Stimulated activated CD8-positive, alpha-beta memory T cell treated with anti-CD3 and anti-CD28 coated beads, Interleukin-4, amount 100 ng/mL, for 4 hours (primary cell): ENCODE measurements around the gene TMX3.
A peak's percentile ranks its signal among the peaks of the same experiment; 100 is the strongest.

ENCODE experiments used
- DNase-seq, 2 donors: peaks; one replicate each; pipeline ENCODE4 v3.0.0-alpha.2; 2020; ENCODE audit warnings: low read depth in 2 of 2, low spot score in 1 of 2

Gene TMX3, protein sequence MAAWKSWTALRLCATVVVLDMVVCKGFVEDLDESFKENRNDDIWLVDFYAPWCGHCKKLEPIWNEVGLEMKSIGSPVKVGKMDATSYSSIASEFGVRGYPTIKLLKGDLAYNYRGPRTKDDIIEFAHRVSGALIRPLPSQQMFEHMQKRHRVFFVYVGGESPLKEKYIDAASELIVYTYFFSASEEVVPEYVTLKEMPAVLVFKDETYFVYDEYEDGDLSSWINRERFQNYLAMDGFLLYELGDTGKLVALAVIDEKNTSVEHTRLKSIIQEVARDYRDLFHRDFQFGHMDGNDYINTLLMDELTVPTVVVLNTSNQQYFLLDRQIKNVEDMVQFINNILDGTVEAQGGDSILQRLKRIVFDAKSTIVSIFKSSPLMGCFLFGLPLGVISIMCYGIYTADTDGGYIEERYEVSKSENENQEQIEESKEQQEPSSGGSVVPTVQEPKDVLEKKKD

DNA sequence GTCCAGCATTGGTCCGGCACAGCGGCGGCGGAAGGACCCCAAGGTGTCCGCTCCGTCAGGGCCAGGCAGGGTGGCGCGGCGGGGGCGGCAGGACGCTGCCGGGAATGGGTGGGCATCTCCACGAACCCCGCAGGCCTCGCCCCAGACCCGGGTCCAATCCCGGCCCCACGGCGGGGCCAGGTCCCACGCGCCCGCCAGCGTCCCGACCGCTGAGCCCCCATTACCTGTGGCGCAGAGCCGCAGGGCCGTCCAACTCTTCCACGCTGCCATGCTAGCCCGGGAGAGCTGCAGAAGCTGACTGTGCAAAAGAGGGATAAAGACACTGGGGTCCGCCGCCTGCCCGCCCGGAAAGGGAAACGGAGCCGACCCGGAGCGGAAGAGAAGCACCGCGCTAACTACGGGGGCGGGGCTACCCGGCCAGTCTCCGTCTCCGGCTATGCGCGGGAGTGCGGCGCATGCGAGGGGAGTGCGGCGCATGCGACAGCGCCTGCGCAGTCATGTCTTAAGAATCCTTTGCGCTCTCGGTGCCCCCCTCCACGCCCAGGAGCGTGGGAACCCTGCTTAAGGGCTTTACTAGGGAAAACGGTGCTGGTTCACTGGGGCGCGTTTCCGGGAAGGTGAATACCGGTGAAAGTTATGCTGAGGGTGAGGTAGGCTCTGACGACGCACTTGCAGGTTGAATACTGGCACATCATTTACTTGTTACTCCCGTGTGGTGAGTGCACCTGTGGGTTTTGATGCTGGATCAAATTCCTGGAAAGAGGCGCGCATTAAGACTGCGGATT lies at the start of gene TMX3:
Gene TMX3 (minus strand): TSS at position 397 of the 785 bp plus-strand sequence. CDS start 127 bp downstream, at position 270.
- DNase-seq = peak; percentile 75 to 84

GRCh38 chr18:68764016-68764415 lies 49.1 kb upstream of the TMX3 start:
- DNase-seq = no peak

DNA sequence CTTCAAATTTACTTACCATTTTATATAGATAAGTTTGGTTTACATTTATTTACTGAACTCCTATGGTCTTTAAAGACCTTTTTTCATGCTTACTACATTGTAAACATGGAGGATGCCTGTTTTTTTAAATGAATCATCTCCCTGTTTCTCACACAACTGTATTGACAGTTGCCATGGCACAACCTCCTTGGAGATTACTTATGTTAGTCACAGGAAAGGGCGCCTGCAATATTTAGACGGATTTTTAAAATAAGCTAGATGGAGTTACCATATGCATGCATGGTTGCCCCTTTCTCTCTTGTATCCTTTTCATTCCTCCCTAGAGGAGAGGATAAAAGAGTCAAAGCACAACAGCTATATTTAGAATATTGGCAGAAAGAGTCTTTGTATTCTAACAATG lies 48.2 kb upstream of the TMX3 start:
- no peak for DNase-seq

DNA sequence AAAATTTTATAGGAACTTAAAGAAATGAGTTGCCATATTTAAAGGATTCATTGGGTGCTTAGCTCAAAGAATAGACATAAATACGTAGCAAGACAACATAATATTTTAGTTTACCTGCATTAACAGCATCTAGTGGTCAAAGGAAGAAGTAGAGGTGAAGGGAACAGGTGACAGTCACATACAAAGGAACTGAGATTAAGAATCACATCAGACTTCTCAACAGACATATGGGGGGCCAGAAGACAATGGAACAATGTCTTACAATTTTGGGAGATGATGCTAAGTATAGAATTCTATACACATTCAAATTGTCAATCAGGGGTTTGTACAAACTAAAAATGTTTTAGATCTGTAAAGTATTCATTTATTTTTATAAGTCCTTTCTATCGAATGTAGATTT lies 44.4 kb upstream of the TMX3 start:
- DNase-seq = no peak

GRCh38 chr18:68757126-68757525 lies 42.2 kb upstream of the TMX3 start:
- no peak for DNase-seq

DNA sequence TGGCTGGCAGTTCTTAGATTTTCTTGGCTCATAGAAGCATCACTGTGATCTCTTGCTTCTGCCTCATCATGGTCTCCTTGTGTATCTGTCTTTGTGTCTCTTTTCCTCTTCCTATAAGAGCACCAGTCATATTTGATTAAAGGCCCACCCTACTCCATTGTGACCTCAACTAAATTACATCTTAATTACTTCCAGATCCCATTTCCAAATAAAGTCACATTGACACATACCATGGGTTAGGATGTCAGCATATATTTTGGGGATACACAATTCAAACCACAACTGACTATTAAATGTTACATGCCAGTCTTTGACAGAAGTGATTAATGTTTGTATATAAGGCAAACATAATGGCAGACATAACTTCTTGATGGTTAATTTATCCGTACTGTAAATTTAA lies 27.3 kb upstream of the TMX3 start:
- no peak for DNase-seq

DNA sequence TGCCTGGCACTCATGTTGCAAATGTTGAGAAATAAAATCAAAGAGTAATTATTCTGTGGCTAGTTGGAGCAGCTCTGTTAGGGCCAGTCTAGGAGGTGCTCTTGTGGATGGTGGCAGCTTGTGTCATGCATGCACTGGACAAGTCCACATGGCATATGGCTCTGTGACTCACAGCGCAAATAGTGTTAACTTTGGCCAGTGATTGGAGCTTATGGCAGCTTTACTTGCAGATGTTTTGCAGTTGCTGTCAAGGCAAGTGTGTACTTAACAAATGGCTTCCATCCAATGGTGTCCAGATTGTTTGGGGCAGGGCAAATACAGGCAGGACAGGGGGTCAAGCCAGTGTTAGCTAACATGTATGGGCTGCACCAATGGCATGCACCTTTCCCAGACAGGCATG lies 26.1 kb upstream of the TMX3 start:
- no peak for DNase-seq

GRCh38 chr18:68739462-68739861 lies 24.6 kb upstream of the TMX3 start:
- DNase-seq = no peak

DNA sequence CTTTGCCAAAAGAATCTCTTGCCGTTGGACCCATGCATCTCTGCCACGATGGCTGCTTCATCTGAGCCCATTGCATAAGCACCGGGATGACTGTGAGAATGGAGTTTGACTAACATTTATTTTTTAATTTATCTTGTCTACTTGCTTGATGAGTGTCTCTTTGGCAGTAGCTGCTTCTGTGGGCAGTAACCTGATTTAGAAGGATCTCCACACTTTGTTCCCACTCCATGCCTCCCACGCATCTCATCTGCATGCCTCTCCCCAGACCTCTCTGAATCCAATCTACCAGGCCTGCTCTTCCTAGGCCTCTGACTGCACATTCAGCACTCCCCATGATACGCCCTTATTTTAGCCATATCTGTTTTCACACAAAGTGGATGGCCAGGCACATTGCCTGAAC lies 23.7 kb upstream of the TMX3 start:
- DNase-seq = no peak

DNA sequence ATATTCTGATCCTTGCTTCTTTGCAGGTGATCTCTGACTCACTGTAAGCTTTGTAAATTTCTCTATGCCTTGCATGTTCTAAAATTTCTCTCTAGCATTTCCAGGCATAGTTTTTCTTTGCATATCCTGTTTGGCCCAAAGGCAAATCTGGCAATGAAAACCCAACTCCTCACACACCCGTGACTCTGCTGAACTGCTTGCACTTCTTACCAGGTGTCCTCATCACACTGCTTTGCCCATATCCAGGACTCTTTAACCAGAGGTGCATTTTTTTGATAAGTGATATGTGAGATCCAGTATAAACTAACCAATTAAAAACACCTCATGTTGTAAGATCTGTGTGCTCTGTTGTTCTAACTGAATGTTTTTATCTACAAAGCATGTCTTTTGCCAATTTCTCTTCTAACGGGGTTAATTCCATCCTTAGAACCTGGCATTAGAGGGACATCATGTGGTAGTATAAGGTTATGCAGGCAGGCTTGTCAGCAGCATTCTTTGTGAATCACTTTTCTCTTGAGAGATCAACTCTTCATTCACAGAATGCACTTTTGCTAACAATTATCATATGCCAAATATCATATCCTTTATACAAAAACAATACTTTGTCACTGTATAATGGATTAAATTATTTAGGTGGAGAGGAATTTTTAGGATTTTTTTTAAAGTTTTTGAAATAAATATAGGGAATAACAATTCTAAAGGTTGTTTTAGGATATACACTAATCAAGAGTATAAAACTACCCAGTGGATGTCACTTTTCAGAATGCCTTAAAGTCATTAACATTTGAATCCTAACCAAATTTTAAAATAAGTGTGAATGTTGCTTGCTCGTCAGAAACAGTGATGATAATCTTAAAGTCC lies 20.8 kb upstream of the TMX3 start:
- no peak for DNase-seq

GRCh38 chr18:68734308-68734707 lies 19.4 kb upstream of the TMX3 start:
- DNase-seq = no peak

DNA sequence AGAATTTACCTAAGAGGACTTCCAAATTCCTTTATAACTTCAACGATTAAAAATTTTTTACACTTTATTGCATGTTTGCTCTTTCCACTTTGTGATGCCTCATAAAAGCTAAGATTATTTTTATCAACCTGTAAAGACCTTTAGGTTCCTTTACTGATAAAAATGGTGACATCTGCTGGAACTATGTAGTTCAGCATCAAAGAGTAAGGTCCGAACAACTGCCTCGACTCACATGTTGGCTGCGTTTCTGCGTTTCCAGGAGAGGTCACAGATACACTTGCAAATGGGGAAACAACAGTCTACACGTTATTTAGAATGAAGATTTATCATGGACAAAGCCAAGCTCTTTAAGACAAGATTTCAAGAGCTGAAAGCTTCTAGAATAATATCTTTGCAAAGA lies 18.8 kb upstream of the TMX3 start:
- no peak for DNase-seq

DNA sequence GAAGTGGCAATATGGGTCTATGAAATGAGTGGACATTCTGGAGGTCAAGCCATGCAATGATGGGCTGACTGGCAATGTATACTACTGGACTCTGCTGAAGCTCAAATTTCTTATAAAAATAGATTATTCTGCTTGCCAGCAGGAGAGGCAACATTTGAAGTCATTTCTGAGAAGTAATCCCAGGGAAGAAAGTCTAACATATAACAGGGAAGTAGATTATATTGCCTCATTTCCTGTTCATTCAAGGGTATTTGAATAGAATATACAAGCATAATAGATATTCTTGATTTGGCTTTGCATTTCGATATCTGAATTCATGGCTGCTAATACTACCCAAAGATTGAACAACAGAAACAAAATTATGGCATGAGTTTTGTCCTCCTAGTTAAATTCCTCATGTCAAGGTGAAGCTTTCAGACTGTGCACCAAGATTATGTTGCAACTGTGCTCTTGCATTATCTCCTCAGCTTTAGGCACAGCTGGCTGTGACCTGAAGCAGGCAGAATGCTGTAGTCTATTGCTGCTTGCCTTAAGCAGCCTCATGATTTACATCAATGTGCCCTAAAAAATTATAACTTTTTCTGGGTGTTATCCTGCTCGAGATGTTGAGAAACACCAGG lies 13.3 kb upstream of the TMX3 start:
- DNase-seq = no peak

- no peak for DNase-seq
Measured at GRCh38 chr18:68727506-68727905, 12.6 kb upstream of the TMX3 start.

- no peak for DNase-seq
Measured at GRCh38 chr18:68725346-68725745, 10.4 kb upstream of the TMX3 start.

DNA sequence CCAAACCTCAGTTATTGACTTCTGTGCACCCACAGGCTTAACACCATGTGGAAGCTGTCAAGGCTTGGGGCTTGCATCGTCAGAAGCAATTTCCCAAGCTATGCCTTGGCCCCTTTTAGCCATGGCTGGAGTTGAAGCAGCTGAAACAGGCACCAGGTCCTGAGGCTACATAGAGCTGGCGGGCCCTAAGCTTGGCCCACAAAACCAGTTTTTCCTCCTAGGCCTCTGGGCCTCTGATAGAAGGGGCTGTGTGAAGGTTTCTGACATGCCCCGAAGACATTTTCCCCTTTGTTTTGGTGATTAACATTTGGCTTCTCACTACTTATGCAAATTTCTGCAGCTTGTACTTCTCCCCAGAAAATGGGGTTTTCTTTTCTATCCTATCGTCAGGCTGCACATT lies 9.1 kb upstream of the TMX3 start:
- DNase-seq = no peak

DNA sequence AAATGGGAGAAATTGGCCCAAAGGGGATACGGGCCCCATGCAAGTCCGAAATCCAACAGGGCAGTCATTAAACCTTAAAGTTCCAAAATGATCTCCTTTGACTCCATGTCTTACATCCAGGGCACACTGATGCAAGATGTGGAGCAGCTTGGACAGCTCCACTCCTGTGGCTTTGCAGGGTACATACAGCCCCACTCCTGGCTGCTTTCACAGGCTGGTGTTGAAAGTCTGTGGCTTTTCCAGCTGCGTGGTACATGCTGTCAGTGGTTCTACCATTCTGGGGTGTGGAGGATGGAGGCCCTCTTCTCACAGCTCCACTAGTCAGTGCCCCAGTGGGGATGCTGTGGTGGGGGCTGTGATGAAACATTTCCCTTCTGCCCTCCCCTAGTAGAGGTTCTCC lies 8.6 kb upstream of the TMX3 start:
- no peak for DNase-seq

DNA sequence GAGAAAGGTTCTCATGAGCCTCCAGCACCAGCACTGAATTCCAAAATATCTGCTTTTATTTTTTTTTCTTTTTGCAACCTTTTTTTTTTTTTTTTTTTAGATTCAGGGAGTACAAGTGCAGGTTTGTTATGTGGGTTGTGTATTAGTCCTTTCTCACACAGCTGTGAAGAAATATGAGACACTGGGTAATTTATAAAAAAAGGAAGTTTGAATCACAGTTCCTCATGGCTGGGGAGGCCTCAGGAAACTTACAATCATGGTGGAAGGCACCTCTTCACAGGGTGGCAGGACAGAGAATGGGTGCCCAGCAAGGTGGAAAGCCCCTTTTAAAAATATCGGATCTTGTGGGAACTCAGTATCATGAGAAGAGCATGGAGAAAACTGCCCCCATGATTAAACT lies 7.9 kb upstream of the TMX3 start:
- no peak for DNase-seq

GRCh38 chr18:68721681-68722583 lies 7.0 kb upstream of the TMX3 start:
- DNase-seq = no peak

- DNase-seq = no peak
Measured at GRCh38 chr18:68714366-68714711, 569 bp downstream of the TMX3 start.
